ENCODE measurements around the gene CAPN14.

Gene CAPN14

DNA sequence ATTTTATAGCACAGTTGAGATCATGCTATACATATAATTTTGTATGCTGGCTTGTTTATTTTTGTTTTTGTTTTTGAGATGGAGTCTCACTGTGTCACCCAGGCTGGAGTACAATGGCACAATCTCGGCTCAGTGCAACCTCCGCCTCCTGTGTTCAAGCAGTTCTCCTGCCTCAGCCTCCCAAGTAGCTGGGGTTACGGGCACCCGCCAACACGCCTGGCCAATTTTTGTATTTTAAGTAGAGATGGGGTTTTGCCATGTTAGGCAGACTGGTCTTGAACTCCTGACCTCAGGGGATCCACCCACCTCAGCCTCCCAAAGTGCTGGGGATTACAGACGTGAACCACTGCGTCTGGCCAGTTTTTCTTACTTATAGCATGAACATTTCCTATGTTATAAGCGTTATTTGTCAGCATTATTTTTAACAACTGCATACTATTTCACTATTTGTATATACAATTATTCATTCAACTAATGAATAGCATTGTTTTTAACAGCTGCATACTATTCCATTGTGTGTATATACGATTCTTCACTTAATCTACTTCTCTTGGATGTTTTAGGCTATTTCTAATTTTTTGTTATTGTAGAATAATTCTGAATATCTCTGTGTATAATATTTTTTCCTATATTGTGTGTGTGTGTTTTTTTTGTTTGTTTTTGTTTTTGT, 20.2 kb upstream of the CAPN14 start:
- ATAC-seq = no peak
- no peak for TF ChIP-seq PPARA (CRISPR knock-in tag; IDR thresholded peaks at IDR 0.05; ENCODE audit: borderline replicate concordance)
- TF ChIP-seq, protein P1, sequence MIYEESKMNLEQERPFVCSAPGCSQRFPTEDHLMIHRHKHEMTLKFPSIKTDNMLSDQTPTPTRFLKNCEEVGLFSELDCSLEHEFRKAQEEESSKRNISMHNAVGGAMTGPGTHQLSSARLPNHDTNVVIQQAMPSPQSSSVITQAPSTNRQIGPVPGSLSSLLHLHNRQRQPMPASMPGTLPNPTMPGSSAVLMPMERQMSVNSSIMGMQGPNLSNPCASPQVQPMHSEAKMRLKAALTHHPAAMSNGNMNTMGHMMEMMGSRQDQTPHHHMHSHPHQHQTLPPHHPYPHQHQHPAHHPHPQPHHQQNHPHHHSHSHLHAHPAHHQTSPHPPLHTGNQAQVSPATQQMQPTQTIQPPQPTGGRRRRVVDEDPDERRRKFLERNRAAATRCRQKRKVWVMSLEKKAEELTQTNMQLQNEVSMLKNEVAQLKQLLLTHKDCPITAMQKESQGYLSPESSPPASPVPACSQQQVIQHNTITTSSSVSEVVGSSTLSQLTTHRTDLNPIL (CRISPR knock-in tag; IDR thresholded peaks at IDR 0.05; ENCODE audit: low read depth) = no peak
- TF ChIP-seq SNAI2 (CRISPR knock-in tag; IDR thresholded peaks at IDR 0.05) = no peak
- TF ChIP-seq ZNF565 (CRISPR knock-in tag; conservative IDR thresholded peaks at IDR 0.05; ENCODE audit: low read depth) = no peak
- no peak for TF ChIP-seq CSDC2 (CRISPR knock-in tag; IDR thresholded peaks at IDR 0.05)

DNA sequence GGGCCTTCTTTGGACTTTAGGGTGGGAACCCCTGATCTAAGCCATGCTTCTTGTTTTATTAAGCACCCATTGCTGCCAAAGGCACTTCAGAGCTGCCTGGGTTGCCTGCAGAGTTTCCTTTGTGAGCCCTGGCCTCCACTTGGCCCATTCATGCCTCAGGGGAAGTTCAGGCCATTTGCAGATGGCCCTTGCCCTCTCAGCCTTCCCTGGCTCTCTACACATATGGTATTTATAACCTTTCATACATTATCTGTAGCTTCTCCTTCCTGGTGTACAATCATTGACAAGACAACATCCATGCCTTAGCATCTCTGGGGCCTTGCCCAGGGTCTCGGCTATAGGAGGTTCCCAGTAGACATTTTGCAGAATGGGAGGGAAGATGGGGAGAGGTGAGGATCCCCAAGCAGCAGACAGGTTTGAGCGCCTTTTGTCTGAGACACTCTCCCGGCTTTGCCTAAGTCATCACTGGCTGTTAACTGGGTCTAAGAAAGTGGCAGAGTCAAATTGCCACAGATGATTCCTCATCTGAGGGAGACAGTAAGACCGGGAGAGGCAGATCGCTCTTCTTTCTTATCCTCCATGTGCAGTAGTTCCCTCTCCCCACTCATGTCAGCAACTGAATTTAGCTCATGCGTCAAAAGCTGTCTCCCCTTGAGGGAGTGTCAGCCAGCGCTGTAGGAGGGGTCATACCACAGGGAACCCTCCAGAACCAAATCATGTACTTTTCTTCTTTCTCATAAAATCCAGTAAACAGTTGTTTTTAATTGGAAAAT, 19.3 kb upstream of the CAPN14 start:
- TF ChIP-seq SNAI2 (CRISPR knock-in tag; IDR thresholded peaks at IDR 0.05) = no peak
- TF ChIP-seq ISL1 (CRISPR knock-in tag; IDR thresholded peaks at IDR 0.05) = no peak
- TF ChIP-seq, protein P1 (CRISPR knock-in tag; IDR thresholded peaks at IDR 0.05; ENCODE audit: low read depth) = no peak
- TF ChIP-seq, protein P2, sequence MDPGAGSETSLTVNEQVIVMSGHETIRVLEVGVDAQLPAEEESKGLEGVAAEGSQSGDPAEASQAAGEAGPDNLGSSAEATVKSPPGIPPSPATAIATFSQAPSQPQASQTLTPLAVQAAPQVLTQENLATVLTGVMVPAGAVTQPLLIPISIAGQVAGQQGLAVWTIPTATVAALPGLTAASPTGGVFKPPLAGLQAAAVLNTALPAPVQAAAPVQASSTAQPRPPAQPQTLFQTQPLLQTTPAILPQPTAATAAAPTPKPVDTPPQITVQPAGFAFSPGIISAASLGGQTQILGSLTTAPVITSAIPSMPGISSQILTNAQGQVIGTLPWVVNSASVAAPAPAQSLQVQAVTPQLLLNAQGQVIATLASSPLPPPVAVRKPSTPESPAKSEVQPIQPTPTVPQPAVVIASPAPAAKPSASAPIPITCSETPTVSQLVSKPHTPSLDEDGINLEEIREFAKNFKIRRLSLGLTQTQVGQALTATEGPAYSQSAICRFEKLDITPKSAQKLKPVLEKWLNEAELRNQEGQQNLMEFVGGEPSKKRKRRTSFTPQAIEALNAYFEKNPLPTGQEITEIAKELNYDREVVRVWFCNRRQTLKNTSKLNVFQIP (CRISPR knock-in tag; IDR thresholded peaks at IDR 0.05; ENCODE audit: borderline replicate concordance, low read depth) = no peak
- TF ChIP-seq, protein P3, sequence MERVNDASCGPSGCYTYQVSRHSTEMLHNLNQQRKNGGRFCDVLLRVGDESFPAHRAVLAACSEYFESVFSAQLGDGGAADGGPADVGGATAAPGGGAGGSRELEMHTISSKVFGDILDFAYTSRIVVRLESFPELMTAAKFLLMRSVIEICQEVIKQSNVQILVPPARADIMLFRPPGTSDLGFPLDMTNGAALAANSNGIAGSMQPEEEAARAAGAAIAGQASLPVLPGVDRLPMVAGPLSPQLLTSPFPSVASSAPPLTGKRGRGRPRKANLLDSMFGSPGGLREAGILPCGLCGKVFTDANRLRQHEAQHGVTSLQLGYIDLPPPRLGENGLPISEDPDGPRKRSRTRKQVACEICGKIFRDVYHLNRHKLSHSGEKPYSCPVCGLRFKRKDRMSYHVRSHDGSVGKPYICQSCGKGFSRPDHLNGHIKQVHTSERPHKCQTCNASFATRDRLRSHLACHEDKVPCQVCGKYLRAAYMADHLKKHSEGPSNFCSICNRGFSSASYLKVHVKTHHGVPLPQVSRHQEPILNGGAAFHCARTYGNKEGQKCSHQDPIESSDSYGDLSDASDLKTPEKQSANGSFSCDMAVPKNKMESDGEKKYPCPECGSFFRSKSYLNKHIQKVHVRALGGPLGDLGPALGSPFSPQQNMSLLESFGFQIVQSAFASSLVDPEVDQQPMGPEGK (CRISPR knock-in tag; IDR thresholded peaks at IDR 0.05; ENCODE audit: borderline replicate concordance) = no peak
- no peak for ATAC-seq

DNA sequence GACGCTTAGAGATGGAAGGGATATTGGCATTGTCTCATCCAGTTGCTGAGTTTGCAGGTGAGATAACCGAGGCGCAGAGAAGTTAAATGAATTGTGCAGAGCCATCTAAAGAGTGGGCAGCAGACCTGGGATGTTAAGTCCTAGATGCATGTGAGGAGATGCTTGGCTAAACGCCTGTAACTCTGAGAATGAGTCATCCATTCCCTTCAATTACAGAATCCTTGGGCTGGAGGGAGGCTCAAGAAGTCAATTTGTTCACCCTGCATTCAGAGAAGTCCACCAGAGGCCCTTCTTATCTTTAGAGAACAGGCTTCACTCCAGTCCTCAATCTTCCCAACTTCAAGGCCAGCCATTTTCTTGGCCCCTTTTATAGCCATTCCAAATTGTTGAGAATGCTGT, 18.2 kb upstream of the CAPN14 start:
- ATAC-seq = peak; percentile 47
- TF ChIP-seq ZNF565 (CRISPR knock-in tag; conservative IDR thresholded peaks at IDR 0.05; ENCODE audit: low read depth) (no peak), OSR1 (CRISPR knock-in tag; IDR thresholded peaks at IDR 0.05) (no peak), CSDC2 (CRISPR knock-in tag; IDR thresholded peaks at IDR 0.05) (peak; percentile 57; the same call in 1 of the 2 replicates), BACH2 (CRISPR knock-in tag; IDR thresholded peaks at IDR 0.05; ENCODE audit: borderline replicate concordance) (no peak), ZFP3 (CRISPR knock-in tag; IDR thresholded peaks at IDR 0.05) (peak; percentile 30; the same call in 1 of the 2 replicates), PPARA (CRISPR knock-in tag; IDR thresholded peaks at IDR 0.05; ENCODE audit: borderline replicate concordance) (no peak), RARB (CRISPR knock-in tag; IDR thresholded peaks at IDR 0.05) (no peak), ISL1 (CRISPR knock-in tag; IDR thresholded peaks at IDR 0.05) (peak; percentile 48), ARNTL (CRISPR knock-in tag; IDR thresholded peaks at IDR 0.05; ENCODE audit: borderline replicate concordance, low read depth) (no peak), SNAI2 (CRISPR knock-in tag; IDR thresholded peaks at IDR 0.05) (0 out of 2 replicates have a peak, but pooled peaks have one; percentile 26), ZFP30 (CRISPR knock-in tag; IDR thresholded peaks at IDR 0.05) (no peak)
- TF ChIP-seq, protein P1 (CRISPR knock-in tag; IDR thresholded peaks at IDR 0.05; ENCODE audit: low read depth) = no peak
- TF ChIP-seq, protein P4, sequence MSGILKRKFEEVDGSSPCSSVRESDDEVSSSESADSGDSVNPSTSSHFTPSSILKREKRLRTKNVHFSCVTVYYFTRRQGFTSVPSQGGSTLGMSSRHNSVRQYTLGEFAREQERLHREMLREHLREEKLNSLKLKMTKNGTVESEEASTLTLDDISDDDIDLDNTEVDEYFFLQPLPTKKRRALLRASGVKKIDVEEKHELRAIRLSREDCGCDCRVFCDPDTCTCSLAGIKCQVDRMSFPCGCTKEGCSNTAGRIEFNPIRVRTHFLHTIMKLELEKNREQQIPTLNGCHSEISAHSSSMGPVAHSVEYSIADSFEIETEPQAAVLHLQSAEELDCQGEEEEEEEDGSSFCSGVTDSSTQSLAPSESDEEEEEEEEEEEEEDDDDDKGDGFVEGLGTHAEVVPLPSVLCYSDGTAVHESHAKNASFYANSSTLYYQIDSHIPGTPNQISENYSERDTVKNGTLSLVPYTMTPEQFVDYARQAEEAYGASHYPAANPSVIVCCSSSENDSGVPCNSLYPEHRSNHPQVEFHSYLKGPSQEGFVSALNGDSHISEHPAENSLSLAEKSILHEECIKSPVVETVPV (CRISPR knock-in tag; IDR thresholded peaks at IDR 0.05) = no peak; the same call in 1 of the 2 replicates
